Forelimb muscle (tissue), 1 donor: ENCODE results near the gene NHSL2. TPM values are rescaled to one million over a fixed set of nuclear protein-coding genes. Genes with fewer than 3 reads are reported as not detected.
"Not testable (repeated sequence)": the region's sequence is repeated elsewhere in the genome, so short reads cannot be mapped to it uniquely, and the experiment has no call there.

Experiments
- DNase-seq: peaks from one replicate; pipeline ENCODE4 v3.0.0-alpha.2; 2013; ENCODE audit warnings: low read depth
- polyA plus RNA-seq: library from polyadenylated mRNA; unstranded; fragments of 120-200 nt; gene quantifications from one replicate; pipeline ENCODE4 v1.2.1, GENCODE V29; 2013; ENCODE audit not compliant: insufficient read length

NHSL2 gene
- polyA plus RNA-seq, 1 donor = 6.7 TPM

GRCh38 chrX:71923516-71923915 is 12.9 kb downstream of the NHSL2 start:
- no peak for DNase-seq

GRCh38 chrX:71927040-71927439 is 16.4 kb downstream of the NHSL2 start:
- no peak for DNase-seq

- DNase-seq = no peak
Measured at GRCh38 chrX:71928856-71929255, 18.2 kb downstream of the NHSL2 start.

- no peak for DNase-seq
Measured at GRCh38 chrX:71930298-71930697, 19.7 kb downstream of the NHSL2 start.

- DNase-seq = no peak
Measured at GRCh38 chrX:71935476-71935875, 24.8 kb downstream of the NHSL2 start.

- DNase-seq = no peak
Measured at GRCh38 chrX:71936632-71937031, 26.0 kb downstream of the NHSL2 start.

- no peak for DNase-seq
Measured at GRCh38 chrX:71938371-71938770, 27.7 kb downstream of the NHSL2 start.

GRCh38 chrX:71941145-71941544 is 30.5 kb downstream of the NHSL2 start:
- no peak for DNase-seq

GRCh38 chrX:71941776-71942175 is 31.1 kb downstream of the NHSL2 start:
- DNase-seq = peak; percentile 67

GRCh38 chrX:71944369-71944768 is 33.7 kb downstream of the NHSL2 start:
- DNase-seq = no peak

- DNase-seq = no peak
Measured at GRCh38 chrX:71945237-71945805, 34.7 kb downstream of the NHSL2 start.

GRCh38 chrX:71949363-71949762 is 38.7 kb downstream of the NHSL2 start:
- DNase-seq = no peak

GRCh38 chrX:71949844-71950445 is 39.3 kb downstream of the NHSL2 start:
- DNase-seq = no peak

GRCh38 chrX:71953391-71953790 is 42.7 kb downstream of the NHSL2 start:
- DNase-seq = no peak

GRCh38 chrX:71953946-71954345 is 43.3 kb downstream of the NHSL2 start:
- DNase-seq = no peak

GRCh38 chrX:71954458-71954857 is 43.8 kb downstream of the NHSL2 start:
- DNase-seq = no peak

GRCh38 chrX:71955530-71956120 is 45.0 kb downstream of the NHSL2 start:
- DNase-seq = no peak

- DNase-seq = no peak
Measured at GRCh38 chrX:71958281-71958675, 47.6 kb downstream of the NHSL2 start.

GRCh38 chrX:71964184-71964583 is 53.5 kb downstream of the NHSL2 start:
- DNase-seq = not testable (repeated sequence)

GRCh38 chrX:71974916-71975315 is 64.3 kb downstream of the NHSL2 start:
- DNase-seq = no peak

- DNase-seq = no peak
Measured at GRCh38 chrX:71976753-71977152, 66.1 kb downstream of the NHSL2 start.

- DNase-seq = no peak
Measured at GRCh38 chrX:71978164-71978563, 67.5 kb downstream of the NHSL2 start.

- DNase-seq = no peak
Measured at GRCh38 chrX:71989768-71990426, 79.3 kb downstream of the NHSL2 start.
